HG03342 (cell line): Measurements from ENCODE around the gene CHRM4.
"Not testable (repeated sequence)": the region's sequence is repeated elsewhere in the genome, so short reads cannot be mapped to it uniquely, and the experiment has no call there.

Experiments used
- ATAC-seq: cut with Tn5 transposase; IDR thresholded peaks from one replicate; pipeline ENCODE4 v1.9.1; 2021; ENCODE audit warnings: mild to moderate bottlenecking, moderate library complexity; ENCODE audit not compliant: unreplicated experiment

The CHRM4 gene

DNA sequence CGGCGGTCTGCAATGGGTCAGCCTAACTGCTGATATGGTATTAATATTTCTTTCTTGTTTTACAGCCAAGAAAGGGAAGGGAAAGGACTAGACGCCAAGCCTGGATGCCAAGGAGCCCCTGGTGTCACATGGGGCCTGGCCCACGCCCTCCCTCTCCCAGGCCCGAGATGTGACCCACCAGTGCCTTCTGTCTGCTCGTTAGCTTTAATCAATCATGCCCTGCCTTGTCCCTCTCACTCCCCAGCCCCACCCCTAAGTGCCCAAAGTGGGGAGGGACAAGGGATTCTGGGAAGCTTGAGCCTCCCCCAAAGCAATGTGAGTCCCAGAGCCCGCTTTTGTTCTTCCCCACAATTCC lies 8.2 kb downstream of the CHRM4 start:
- no peak for ATAC-seq

DNA sequence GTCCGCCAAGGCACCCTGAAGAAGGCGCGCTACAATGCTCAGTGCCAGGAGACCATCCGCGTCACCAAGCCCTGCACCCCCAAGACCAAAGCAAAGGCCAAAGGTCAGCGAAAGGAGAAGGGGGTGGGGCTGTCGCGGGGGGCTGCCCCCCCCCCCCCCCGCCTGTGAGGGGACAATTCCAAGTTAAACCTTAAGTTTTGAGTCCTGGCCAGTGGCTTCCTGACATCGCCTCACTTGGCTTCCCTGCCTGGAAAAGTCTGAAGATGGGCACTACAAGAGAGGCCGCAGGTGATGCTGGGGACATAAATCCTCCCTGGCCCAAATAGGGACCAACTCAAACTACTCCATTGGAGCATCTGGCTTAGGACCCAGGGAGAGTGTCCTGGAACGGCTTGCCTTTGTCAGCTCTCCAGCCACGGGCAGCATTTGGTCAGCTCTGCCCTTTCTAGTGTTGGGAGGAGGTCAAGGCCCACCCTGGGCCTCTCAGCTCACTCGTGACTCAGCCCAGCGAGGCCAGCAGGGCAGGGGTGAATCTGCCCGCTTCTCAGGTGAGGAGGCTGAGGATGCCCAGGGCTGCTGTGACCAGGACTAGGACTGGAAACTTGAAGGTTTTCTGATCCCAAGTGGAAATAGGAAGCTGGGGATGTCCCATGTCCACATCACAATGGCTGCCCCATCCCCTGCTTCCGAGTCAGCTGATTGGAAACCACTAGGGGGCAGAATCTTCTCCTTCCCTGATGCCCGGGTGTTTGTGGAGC lies 8.8 kb downstream of the CHRM4 start:
- no peak for ATAC-seq

DNA sequence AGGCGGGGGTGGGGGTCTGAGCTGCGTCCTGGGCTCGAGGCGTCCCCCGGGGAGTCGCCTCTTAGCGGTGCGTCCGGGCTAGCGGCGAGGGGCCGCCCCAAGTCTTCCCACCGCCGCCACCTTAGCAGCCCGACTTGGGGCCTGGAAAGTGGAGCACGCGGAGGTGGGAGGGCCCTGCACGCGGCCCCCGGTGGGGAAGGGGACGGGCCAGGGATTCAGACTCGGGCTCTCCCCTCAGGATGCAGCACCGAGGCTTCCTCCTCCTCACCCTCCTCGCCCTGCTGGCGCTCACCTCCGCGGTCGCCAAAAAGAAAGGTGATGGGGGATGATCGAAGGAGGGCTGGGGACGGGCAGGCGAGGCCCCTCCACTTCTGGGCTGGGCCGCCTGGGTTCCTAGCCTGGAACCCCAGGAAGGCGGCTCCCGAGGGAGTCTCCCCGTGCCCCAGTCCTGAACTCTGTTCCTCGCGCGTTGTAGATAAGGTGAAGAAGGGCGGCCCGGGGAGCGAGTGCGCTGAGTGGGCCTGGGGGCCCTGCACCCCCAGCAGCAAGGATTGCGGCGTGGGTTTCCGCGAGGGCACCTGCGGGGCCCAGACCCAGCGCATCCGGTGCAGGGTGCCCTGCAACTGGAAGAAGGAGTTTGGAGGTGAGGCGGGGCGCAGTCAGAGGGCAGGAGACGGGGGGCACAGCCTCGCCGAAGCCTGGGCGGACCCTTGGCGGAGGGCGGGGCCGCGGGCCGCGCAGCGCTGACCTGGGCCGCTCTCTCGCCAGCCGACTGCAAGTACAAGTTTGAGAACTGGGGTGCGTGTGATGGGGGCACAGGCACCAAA lies 9.5 kb downstream of the CHRM4 start:
- ATAC-seq: no peak

DNA sequence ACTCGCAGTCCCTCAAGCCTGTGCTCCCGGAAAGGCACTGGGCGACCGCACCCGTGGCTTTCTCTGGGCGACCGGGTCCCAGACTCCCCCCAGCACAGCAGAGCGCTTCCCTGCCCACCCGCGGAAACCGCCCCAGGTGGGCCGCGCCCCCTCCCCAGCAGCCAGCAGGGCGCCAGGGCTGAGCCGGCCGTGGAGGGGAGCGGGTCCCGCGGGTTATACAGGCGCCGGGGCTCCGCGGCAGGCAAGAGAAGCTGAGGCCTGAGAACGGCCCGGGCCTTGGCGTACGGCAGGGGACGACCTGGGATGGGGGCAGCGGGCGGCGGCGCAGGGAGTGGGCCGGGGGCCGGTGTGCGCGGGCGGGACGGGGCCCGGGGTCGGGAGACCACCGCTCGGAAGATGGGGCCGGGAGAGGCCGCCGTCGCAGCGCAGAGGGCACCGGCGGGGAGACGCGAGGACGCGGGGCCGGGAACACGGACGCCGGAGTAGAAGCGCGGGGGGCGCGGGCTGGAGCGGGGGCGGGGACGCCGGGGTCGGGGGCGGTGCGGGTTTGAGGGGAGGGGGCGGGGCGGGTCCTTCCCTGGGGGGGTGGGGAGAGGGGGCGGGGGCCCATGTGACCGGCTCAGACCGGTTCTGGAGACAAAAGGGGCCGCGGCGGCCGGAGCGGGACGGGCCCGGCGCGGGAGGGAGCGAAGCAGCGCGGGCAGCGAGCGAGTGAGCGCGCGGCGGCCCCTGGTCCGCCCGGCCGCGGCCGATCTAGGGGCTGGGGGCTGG lies 10.3 kb downstream of the CHRM4 start, which contains the start of gene MDK:
TSS of gene MDK (plus strand) at position 622 of the 771 bp plus-strand sequence. CDS start 389 bp downstream, outside the sequence.
- no peak for ATAC-seq

DNA sequence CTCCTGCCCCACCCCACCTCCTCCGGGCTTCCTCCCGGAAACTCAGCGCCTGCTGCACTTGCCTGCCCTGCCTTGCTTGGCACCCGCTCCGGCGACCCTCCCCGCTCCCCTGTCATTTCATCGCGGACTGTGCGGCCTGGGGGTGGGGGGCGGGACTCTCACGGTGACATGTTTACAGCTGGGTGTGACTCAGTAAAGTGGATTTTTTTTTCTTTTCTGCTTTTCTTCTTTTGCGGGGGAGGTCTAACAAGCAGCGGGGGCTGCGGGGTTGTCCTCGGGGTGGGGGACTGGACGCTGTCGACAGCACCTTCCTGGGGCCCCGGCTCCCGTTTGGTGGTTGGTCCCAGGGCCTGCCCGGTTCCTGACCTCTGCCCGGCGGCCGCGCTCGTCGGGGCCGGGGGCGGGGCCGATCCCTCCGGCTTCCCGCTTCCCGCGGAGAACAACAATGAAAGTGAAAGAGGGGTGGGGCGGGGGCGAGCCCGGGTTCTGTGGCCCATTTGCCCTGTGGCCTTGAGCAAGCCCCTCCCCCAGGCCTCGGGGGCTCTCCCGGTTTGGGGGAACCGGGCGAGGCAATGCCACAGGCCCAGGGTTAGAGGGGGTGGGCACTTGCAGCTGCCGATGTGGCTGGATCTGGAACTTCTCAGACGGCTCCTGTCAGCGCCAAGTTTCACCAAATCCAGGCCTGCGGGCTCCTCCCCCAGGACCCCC lies 11.1 kb downstream of the CHRM4 start:
- ATAC-seq: no peak

DNA sequence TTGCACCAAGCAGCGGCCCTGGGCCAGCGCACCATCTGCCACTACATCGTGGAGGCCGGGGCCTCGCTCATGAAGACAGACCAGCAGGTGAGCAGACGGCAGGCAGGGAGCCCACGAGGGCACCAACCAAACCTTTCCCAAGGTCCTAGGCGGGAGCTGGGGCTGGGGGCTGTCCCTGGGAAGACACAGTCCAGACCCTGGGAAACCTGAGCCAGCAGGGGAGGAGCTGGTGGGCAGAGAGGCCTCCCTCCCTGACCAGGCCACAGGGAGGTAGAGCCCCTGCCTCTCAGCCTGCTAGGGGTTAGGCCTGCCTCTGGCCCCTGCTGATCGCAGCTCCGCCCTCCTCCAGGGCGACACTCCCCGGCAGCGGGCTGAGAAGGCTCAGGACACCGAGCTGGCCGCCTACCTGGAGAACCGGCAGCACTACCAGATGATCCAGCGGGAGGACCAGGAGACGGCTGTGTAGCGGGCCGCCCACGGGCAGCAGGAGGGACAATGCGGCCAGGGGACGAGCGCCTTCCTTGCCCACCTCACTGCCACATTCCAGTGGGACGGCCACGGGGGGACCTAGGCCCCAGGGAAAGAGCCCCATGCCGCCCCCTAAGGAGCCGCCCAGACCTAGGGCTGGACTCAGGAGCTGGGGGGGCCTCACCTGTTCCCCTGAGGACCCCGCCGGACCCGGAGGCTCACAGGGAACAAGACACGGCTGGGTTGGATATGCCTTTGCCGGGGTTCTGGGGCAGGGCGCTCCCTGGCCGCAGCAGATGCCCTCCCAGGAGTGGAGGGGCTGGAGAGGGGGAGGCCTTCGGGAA lies 11.9 kb downstream of the CHRM4 start:
- ATAC-seq: not testable (repeated sequence)

DNA sequence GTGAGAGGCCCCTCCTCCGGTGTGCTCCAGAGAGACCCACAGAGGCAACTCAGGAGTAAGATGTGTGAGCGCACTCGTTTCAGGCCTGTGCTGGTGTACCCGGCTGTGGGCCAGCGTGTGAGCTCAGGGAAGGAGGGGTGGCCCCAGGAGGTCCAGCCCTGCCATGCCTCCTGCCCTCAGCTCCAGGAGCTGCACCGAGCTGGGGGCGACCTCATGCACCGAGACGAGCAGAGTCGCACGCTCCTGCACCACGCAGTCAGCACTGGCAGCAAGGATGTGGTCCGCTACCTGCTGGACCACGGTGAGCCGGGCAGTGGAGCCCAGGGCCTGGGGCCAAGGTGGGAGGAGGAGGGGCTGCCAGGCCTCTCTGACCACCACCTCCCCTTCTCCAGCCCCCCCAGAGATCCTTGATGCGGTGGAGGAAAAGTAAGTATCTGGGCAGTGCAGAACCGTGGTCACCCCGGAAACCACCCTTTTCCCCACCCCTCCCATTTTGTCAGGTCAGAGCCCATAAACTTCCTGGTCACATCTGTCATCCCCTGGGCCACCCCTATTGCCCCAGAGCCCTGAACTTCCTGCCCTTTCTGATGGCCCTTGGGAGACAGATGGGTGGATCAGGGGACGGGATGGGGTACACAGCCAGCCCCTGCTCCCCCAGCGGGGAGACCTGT lies 12.6 kb downstream of the CHRM4 start:
- ATAC-seq: no peak

DNA sequence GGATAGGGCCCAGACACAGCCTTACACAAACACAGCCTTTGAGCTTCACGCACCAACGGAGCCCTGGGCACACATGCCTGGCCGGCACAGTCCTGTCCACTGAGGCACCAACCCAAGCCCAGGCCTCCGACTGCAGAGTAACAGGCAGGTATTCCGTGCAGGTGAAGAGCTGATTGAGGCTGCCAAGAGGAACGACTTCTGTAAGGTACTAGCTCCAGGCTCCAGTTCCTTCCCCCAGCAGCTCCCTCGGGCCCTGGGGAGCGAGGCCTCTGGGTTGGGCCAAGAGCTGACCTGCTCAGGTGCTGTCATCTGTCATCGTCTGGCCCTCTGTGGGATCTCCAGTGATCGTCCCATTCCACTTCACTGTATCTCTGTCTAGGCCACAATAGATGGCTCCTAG lies 13.3 kb downstream of the CHRM4 start:
- ATAC-seq: no peak

DNA sequence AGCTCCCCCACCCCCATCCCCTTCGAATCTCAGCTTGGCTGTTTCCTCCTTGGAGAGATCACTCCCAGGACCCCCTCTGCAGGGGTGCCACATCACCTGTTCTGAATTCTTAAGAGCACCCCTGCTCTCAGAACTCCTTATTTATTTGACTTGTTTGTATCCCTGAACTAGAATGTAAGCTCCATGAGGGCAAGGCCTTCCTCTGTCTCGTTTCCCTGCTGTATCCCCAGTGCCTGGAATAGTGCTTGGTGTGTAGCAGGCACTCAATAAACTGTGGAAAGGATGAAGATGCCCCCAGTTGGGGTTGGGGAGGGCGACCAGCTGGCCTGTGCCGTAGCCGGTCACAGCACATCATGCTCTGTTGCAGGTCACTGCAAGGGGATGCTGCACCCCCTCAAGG lies 13.7 kb downstream of the CHRM4 start:
- no peak for ATAC-seq

DNA sequence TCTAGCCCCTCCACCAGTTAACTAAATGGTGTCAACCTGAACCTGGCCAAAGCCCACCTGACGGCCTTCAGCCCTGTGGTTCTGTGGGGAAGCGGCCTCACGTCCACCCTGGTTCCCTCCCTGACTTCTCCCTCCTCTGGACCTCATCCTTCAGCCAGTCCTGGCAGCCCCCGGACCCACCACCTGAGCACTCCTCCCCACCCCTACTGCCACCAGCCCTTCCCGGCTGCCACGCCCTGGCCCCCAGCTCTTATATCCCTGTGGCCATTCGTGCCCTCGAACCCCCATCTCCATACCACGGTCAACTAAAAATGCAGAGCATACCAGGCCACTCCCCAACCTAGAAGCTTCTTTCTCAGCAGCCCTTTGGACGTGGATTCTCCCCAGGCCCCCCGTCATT lies 14.3 kb downstream of the CHRM4 start:
- ATAC-seq: no peak

DNA sequence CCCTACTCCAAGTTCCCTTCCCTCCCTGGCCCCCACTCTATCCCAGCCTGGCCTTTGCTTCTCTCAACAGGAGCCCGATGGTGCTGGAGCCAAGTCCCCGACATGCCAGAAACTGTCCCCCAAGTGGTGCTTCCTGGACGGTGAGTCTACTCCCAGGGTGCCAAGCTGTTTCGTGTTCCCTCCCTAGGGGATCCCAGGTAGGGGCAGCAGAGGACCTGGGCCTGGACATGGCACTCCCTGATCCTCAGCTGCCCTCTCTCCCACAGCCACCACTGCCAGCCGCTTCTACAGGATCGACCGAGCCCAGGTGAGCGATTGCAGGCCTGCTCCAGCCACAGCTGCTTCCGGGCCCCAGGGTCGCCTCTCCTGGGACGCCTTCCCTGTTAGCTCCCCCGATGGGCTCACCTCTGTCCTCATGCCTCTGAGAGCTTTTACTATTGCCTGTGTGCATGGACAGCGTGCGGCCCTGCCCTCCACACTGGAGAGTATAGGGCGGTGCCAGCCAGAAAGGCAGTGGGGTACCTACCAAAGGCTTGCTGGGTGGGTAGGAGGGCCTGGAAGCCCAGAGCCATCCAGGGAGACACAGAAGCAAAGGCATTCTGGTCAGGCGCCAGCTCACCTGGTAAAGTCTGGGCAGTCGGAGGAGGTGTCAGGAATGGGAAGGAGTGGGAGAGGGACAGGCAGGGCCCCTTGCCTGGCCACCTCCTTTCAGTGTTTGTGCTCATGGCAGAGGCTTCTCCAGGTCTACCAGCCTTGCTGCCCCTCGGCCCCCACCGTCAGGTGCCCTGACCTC lies 15.1 kb downstream of the CHRM4 start:
- ATAC-seq: no peak

DNA sequence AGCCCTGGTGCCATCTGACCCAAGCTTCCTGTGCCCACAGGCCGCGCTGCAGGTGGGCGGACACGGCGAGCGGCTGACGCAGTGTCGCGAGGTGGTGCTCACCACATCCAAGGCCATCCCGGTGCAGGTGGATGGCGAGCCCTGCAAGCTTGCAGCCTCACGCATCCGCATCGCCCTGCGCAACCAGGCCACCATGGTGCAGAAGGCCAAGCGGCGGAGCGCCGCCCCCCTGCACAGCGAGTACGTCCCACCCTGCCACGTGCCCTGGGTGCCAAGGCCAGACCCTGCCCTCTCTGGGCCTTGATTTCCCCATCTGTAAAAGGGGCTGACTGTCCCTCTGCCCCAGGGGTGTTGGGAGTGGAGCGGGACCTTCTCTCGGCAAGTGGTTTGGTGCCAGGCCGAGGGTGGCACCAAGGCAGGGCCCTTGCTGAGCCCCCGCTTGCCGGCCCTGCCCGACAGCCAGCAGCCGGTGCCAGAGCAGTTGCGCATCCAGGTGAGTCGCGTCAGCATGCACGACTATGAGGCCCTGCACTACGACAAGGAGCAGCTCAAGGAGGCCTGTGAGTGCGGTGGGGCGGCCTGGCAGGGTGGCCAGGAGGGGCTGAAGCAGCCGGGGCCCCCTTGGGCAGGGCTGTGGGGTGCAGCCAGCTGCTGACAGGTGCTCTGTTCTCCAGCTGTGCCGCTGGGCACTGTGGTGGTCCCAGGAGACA lies 16.0 kb downstream of the CHRM4 start:
- no peak for ATAC-seq

DNA sequence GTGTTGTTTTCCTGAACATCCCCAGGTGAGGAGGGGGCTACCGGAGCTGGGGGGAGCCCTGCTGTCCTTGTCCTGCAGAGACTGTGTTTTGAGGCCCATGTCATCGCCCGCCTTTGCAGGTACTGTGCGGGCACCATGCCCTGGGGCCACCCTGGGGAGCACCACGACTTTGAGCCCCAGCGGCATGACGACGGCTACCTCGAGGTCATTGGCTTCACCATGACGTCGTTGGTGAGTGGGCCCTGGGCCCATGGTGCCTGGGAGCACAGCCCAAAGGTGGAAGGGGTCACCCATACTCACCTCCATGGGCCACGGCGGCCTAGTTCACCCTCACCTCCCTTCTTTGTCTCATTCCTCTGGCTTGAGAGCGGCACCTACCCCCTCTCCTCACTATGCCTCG lies 16.8 kb downstream of the CHRM4 start:
- no peak for ATAC-seq

DNA sequence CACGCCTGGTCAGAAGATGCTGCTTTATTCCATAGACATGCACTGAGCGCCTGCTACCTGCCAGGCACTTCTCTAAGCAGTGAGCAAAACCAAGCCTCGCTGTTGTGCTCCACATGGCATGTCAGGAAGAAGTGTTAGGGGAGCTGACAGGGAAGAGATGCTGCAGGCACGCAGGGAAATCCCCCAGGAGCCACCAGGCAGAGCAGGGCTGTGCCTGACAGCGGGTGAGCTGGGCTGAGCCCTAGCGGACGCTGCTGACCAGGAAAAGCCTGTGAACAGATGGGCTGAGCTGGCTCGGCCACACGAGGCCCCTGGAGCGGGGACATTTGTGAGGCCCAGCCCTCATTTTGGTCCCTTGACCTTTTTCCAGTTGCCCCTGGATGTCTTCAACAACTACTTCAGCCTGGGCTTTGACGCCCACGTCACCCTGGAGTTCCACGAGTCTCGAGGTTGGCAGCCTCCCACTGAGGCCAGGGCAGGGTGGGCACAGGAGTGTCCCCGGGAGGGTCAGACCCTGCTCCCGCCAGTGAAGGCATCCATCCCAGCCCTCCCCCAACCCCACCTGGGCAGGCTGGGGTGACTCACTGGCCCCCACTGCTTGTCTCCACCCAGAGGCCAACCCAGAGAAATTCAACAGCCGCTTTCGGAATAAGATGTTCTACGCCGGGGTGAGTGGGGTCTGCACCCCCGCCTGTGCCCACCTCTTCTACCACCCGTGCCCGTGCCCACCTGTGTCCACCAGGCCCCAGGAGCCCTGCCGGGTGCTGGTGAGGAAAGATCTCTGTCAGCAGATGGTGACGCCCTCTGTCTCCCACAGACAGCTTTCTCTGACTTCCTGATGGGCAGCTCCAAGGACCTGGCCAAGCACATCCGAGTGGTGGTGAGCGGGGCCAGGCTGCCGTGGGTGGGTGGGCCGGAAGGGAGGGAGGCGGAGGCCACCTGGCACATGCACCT lies 17.5 kb downstream of the CHRM4 start:
- ATAC-seq: no peak

DNA sequence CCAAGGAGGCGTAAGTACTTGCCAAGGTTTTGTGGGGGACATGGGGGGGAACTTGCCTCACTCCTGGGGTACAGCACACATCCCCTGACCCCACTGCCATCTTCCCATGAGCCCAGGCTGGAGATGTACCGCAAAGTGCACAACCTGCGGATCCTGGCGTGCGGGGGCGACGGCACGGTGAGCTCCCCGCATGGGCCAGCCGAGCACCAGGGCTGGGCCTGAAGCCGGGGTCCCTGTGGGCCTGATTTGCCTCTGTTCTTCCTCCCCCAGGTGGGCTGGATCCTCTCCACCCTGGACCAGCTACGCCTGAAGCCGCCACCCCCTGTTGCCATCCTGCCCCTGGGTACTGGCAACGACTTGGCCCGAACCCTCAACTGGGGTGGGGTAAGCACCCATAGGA lies 19.1 kb downstream of the CHRM4 start:
- not testable (repeated sequence) for ATAC-seq

DNA sequence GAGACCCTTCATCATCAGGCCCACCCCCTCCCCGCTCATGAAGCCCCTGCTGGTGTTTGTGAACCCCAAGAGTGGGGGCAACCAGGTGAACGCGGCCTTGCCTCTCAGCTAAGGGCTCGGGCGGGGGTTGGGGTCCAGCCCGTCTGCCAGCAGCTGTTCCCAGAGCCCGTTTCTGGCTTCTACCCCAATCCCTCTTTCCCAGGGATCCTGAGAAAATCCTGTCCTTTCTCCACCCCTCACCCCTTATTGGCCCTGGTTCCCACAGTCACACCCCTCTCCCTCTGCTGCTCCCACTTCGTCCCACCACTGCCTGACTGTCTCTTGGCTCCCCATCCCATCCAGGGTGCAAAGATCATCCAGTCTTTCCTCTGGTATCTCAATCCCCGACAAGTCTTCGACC lies 19.5 kb downstream of the CHRM4 start:
- ATAC-seq: no peak

DNA sequence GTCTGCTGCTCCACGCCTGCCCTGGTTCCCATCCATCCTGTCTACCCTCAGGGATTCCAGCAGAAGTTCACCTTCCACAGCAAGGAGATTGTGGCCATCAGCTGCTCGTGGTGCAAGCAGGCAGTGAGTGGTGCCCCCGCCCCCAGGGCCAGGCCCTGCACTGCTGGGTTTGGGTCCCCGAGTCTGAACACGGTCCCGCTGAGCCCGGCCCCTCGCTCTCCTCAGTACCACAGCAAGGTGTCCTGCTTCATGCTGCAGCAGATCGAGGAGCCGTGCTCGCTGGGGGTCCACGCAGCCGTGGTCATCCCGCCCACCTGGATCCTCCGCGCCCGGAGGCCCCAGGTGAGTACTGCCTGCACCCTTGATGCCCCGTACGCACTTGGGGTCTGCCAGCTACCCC lies 20.3 kb downstream of the CHRM4 start:
- not testable (repeated sequence) for ATAC-seq
